GM12864 (cell line): ENCODE results near the gene RAB7A.

Experiments
- DNase-seq: peaks from one replicate; pipeline ENCODE4 v3.0.0-alpha.2; 2011; ENCODE audit warnings: low read depth
- H3K4me3 ChIP-seq: 2 replicates; pipeline ENCODE4 v1.5.1; 2011; ENCODE audit warnings: mild to moderate bottlenecking, low read depth, low read length, control low read depth
- CTCF ChIP-seq: IDR thresholded peaks from 2 replicates; pipeline ENCODE4 v1.5.1; 2011; ENCODE audit warnings: low read depth, mild to moderate bottlenecking, moderate library complexity, low read length, control low read depth, inconsistent platforms; ENCODE audit errors: missing control alignments

The RAB7A gene

GRCh38 chr3:128861491-128861890 is 135.5 kb downstream of the RAB7A start:
- no peak for DNase-seq
- no peak for TF ChIP-seq CTCF
- no peak overlapping the region for H3K4me3 ChIP-seq

- TF ChIP-seq CTCF: peak; percentile 49
- no peak overlapping the region for H3K4me3 ChIP-seq
- DNase-seq: no peak
Observed at GRCh38 chr3:128863560-128863959, 137.6 kb downstream of the RAB7A start.
